Measurements from ENCODE around the gene PMPCA. TPM values are rescaled to one million over a fixed set of nuclear protein-coding genes. Genes with fewer than 3 reads are reported as not detected.

Gene PMPCA
- total RNA-seq, 1 donor from 2014 or later = 71.8 TPM

DNA sequence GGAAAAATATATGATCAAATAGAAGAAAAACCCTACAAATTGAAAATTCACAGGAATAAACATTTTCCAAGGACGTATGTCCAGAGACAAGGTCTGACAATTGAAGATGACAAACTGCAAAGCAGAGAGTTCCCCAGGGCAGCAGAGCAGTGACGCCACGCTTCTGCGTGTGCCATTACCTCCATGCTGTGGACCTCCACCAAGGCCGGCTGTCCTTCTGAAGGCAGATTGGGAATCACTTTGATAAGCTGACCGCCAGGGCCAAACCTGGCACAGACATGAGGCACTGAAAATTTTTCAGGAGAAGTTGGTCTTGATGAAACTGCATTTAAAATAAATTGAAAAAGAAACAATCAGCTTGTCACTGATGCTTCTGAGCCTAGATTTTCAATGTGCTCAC lies 53.8 kb downstream of the PMPCA start:
- ATAC-seq (no peak), DNase-seq (ENCODE audit: missing footprints) (no peak)
- intact Hi-C loops (cut with DNase I) = no loop called here

DNA sequence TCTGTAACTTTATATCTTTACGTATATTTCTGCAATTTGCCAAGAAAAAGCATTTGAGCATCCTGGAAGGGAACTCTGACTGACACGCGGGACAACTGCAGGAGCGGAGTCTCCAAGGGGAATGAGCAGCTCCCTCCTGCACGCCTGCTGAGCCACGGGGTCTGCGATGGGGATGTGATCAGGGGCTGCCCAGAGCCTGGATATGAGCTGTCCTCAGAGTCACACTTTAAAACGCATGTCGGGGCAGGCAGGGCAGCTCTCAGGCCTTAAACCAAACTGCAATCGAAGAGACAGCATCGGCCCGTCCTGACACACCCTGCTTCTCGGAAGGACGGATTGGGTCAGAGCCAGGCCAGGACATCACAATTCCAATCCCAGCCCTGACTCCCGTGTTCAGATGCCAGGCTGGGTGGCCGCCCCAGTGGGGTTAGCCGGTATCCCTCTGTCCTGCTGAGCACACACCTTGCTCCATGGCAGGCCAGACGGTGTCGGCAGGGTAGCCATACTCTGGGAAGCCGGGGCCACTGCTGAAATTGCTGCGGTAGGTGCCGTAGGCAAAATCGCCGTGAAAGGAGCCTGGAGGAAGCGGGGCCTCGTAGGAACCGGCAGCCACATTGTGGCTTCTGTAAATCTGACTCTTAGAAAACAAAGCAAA lies 55.2 kb downstream of the PMPCA start:
- intact Hi-C loops (cut with DNase I) = no loop called here
- DNase-seq (ENCODE audit: missing footprints) (no peak), ATAC-seq (no peak)

DNA sequence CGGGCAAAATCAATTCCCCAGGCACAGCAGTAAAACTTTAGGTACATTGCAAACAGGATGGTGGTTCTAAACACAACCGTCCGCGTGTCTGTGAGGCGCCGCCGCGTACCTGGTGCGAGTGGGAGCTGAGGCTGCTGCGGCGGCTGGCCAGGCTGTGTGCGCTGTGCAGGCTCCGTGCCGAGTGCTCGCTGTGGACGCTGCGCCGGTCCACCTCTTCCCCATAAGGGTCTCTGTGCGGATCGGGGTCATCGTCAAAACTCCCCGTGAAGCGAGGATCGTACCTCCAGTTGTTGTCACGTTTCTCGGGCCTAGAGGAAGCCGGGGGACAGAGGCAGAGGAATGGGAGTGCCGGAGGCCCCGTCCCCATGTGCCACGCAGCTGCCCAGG lies 55.7 kb downstream of the PMPCA start:
- ATAC-seq (no peak), DNase-seq (ENCODE audit: missing footprints) (no peak)
- intact Hi-C loops (cut with DNase I) = no loop called here

DNA sequence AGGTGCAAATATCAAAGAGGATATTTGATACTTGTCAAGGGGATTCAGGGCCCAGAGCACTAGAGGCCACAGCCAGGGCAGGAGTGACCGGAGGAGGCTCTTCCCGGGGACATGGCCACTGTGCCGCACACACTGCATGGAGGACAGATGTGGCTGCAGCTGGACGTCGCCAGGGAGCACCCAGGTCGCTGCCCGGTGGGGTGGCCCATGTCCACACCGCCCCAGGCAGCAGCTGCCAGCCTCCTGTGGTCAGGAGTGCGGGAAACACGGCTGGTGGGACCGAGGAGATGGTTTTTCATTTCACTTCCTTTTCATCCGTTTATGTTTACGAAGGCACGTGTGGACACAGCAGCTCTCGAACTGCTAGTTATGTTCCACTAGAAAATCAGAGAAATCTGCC lies 57.3 kb downstream of the PMPCA start:
- intact Hi-C loops (cut with DNase I) = no loop called here
- no peak for DNase-seq (ENCODE audit: missing footprints)
- ATAC-seq = no peak

DNA sequence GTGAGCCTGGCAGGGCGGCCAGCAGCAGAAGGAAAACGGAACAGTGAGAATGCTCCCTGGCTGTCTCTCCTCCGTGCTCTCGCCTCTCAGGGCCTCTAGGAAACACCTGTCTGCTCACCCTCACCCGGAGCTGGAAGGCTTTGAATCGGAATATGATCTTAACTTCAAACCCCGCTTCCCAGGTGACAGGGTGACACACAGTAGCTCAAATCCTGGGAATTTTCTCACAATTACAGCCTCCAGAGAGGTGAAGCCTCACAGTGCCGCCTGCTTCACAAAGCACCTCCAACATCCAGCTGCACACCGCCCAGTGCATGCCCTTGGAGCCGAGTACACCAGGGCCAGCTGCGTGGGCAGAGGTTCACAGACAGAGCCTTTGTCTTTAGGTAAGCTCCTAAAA lies 59.9 kb downstream of the PMPCA start:
- intact Hi-C loops (cut with DNase I) = no loop called here
- DNase-seq (ENCODE audit: missing footprints) (no peak), ATAC-seq (no peak)

DNA sequence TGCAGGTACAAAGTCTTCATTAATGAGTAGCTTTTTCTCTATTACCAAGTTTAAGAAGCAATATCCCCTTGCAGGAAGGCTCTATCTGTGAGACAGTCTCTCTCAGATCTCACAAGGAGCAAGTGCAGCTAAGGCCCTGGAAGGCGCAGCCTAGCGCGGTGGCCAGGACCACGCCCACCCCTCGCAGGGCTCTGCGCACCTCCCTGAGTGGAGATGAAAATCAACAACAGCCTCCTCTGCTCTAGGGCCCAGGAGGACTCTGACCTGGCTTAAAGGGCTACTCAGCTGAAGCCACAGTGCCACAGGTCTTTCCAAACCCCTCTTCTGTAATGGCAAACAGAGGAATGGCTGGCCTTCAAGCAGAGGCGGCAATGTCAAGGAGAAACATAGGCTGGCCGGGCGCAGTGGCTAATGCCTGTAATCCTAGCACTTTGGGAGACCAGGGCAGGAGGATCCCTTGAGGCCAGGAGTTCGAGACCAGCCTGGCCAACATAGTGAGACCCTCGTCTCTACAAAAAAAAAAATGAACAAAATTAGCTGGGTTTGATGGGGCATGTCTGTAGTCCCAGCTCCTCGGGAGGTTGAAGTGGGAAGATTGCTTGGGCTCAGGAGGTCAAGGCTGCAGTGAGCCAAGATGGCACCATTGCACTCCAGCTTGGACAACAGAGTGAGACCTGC lies 60.5 kb downstream of the PMPCA start:
- DNase-seq (ENCODE audit: missing footprints) = no peak
- intact Hi-C loops (cut with DNase I) = no loop called here
- ATAC-seq = no peak

DNA sequence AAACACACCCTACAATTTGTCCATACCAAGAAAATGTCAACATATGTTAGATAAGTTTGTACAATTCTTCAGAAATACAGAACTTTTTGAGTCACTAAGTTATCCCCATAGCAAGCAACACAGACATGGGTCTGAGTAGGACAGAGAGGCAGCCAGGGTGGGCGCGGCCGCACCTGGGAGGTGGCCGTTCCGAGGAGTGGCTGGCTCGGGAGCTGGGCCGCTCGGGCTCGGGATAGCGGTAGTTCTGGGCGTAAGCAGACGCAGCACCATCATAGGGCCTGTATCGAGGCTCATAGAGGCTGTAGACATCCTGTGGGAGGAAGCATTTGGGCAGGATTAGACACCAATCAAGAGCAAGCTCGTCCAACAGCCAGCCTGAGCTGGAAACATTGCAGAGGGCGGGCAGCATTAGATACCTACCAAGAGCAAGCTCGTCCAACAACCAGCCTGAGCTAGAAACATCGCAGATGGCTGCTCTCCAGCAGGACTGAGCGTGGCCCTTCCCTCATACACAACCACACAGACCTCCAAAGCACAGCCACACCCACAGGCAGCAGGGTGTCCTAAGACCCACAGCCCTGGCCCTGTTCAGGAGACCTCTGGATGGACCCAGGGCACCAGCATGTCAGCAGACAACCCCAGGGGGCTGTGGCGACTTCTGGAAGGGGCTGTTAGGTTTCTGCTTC lies 61.5 kb downstream of the PMPCA start:
- DNase-seq (ENCODE audit: missing footprints) (peak; percentile 39), ATAC-seq (no peak)
- intact Hi-C loops (cut with DNase I) = no loop called here

DNA sequence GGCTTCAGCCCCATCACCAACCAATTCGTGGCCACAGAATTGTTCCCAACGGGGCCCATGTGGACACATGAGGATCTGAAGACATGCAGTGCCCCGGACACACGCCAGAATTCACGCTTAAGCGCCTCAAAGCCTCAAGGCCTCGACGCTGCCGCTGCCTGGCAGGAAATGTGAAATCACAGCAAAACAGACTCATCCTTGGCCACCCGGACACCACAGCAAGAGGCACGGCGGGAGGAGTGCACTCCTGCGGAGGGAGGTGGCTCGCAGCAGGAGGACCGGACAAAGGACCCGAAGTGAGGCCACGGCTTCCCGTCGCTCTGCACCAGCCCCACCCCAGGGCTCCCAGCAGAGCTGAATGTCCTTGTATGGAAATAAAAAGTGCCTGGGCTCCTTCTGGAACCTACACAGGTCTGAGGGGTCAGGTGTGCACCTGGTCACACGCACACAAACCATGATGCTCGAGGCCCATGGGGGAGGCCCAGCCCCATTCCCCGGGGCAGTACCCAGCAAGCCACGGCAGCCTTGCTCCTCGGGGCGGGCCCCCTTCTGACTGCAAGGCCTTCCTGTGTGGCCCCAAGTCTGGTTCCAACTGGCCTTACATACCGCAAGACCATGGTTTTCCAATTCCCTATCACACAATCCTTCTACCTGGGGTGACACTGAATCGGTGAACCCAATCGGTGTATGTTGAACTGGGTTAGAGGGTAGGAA lies 62.3 kb downstream of the PMPCA start:
- no peak for ATAC-seq

DNA sequence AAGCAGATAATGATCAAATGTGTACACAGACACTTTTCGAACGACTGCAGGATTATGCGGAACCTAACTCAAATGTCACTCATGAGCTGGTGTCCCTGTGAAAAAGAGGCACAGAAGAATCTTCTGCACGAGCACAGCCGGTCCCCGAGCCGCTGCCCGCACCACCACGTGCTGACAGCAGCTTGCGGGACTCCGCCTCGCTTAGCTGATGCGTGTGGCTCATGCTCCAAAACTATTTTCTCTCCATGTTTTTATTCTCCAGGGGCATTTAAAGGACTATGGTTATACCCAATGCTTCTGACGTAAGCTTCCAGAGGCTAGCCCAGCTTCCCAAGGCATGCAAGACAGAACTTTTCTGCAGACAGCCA lies 62.9 kb downstream of the PMPCA start:
- ATAC-seq (no peak), DNase-seq (ENCODE audit: missing footprints) (peak; percentile 0)
- intact Hi-C loops (cut with DNase I) = no loop called here

More for the DNA sequence above, 62.3 kb downstream of the PMPCA start:
- peak; percentile 18 for DNase-seq (ENCODE audit: missing footprints)
- intact Hi-C loops (cut with DNase I) = no loop called here

Other genes starting within 250 kb of the PMPCA start
- gene LHX3, start 205.5 kb upstream of the PMPCA start, total RNA-seq = not detected
- 8.3 TPM for gene QSOX2, start 164.8 kb upstream of the PMPCA start, total RNA-seq
- not detected for gene CCDC187, start 106.6 kb upstream of the PMPCA start, total RNA-seq
- 48.6 TPM for gene GPSM1, start 83.1 kb upstream of the PMPCA start, total RNA-seq
- 40.6 TPM for gene DNLZ, start 46.9 kb upstream of the PMPCA start, total RNA-seq
- gene CARD9, start 37.0 kb upstream of the PMPCA start, total RNA-seq = 1.4 TPM
- gene SNAPC4, start 10.5 kb upstream of the PMPCA start, total RNA-seq = 4.0 TPM
- 23.7 TPM for gene ENTR1, start within 50 bp of the PMPCA start, total RNA-seq
- 10.8 TPM for gene INPP5E, start 29.2 kb downstream of the PMPCA start, total RNA-seq
- 22.3 TPM for gene SEC16A, start 72.4 kb downstream of the PMPCA start, total RNA-seq
- 18.7 TPM for gene NOTCH1, start 135.4 kb downstream of the PMPCA start, total RNA-seq